ENCODE measurements around the gene TMEM184A. TPM values are rescaled to one million over a fixed set of nuclear protein-coding genes. Genes with fewer than 3 reads are reported as not detected.

The TMEM184A gene
- total and polyA plus RNA-seq, 2 donors (not counting 3 experiments of a cell fraction or from before 2014, with no cell fraction given), result 0.48 TPM; not detected in 1

DNA sequence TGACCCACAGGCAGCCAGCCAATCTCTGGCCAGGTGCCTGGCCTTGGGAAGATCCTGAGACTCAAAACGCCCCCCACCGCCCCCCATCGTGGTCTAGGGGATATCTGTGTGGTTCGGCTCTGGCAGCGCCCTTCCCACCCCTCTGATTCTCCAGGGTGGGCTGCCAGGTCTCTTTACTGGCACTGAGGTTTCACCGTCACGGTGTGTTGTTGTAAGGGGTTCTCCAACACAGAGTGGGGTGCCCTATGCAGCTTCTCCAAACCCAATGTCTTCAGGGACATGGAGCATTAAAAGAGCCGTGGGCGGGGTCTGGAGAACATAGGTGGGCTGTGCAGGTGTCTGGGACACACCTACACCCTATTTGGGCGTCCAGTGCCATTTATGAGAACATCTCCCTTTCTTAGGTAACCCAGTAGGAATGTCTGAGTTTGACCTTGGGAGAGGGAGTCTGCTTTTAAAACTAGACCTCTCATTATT, 24.0 kb downstream of the TMEM184A start:
- peaks cover 36% of the 10 kb centered on the region for H3K79me2 ChIP-seq (ENCODE audit: control insufficient read depth, insufficient read depth, low read length)
- no peak for TF ChIP-seq FOS (IDR thresholded peaks at IDR 0.05; ENCODE audit: borderline replicate concordance, insufficient read depth, low read length)
- TF ChIP-seq POLR2AphosphoS5 (IDR thresholded peaks at IDR 0.05; ENCODE audit: insufficient read depth, low read depth, low read length), result no peak
- TF ChIP-seq, protein P1, sequence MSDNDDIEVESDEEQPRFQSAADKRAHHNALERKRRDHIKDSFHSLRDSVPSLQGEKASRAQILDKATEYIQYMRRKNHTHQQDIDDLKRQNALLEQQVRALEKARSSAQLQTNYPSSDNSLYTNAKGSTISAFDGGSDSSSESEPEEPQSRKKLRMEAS (IDR thresholded peaks at IDR 0.05; ENCODE audit: insufficient read depth, insufficient read length), result no peak
- TF ChIP-seq GATA2 (IDR thresholded peaks at IDR 0.05; ENCODE audit: insufficient read depth, insufficient read length, low read depth, low read length), result no peak
- TF ChIP-seq POLR2A (IDR thresholded peaks at IDR 0.05; ENCODE audit: low read depth, low read length), result no peak
- TF ChIP-seq JUN (IDR thresholded peaks at IDR 0.05; ENCODE audit: borderline replicate concordance, insufficient read depth, insufficient read length, low read depth), result no peak
- no peak for TF ChIP-seq EZH2 (IDR thresholded peaks at IDR 0.05; ENCODE audit: borderline replicate concordance, low read depth, low read length, severe bottlenecking)
- TF ChIP-seq, protein P2, sequence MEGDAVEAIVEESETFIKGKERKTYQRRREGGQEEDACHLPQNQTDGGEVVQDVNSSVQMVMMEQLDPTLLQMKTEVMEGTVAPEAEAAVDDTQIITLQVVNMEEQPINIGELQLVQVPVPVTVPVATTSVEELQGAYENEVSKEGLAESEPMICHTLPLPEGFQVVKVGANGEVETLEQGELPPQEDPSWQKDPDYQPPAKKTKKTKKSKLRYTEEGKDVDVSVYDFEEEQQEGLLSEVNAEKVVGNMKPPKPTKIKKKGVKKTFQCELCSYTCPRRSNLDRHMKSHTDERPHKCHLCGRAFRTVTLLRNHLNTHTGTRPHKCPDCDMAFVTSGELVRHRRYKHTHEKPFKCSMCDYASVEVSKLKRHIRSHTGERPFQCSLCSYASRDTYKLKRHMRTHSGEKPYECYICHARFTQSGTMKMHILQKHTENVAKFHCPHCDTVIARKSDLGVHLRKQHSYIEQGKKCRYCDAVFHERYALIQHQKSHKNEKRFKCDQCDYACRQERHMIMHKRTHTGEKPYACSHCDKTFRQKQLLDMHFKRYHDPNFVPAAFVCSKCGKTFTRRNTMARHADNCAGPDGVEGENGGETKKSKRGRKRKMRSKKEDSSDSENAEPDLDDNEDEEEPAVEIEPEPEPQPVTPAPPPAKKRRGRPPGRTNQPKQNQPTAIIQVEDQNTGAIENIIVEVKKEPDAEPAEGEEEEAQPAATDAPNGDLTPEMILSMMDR (IDR thresholded peaks at IDR 0.05; ENCODE audit: extremely low read depth in 1 of 2, insufficient read depth in 1 of 2, low read depth in 1 of 2, low read length in 2 of 2), result no peak
- no peak for TF ChIP-seq MYC (IDR thresholded peaks at IDR 0.05; ENCODE audit: low read depth, low read length)
- H3K4me2 ChIP-seq (ENCODE audit: insufficient read depth, low read length), result peak overlapping the region; percentile 65
- dilution Hi-C loops (cut with MboI; ENCODE audit: extremely low pct_ligation_motif_present, low sequenced_read_pairs) (no loop called here), intact Hi-C loops (cut with micrococcal nuclease) (loop anchor here (1.0 to 2.0 kb wide), 3 partner anchors 28 to 73 kb away; partner anchors contain the start of genes INTS1, MICALL2 and PSMG3)
- no peak overlapping the region for H2AFZ ChIP-seq (ENCODE audit: low read depth, low read length)
- no peaks in the 10 kb centered on the region for H3K36me3 ChIP-seq (ENCODE audit: control insufficient read depth in 2 of 2, extremely low read depth in 1 of 2, insufficient read depth in 2 of 2, low read length in 2 of 2)
- peak overlapping the region; percentile 5 to 70 (median 54) for H3K4me3 ChIP-seq (replicated peaks in 1 of 3; ENCODE audit: insufficient read depth in 1 of 3, low read depth in 1 of 3, low read length in 3 of 3)
- H3K9me1 ChIP-seq (replicated peaks; ENCODE audit: control insufficient read depth, extremely low read depth, insufficient read depth, low read length), result no peaks in the 10 kb centered on the region
- ChIA-PET POLR2A (no interaction called here), CTCF (interaction anchor here (1.0 to 1.1 kb wide), 2 partner anchors 17 to 27 kb away, joined by 3 read pairs; no protein-coding TSS in a partner anchor)
- BruUV-seq (replicated peaks), result TSS peak; percentile 29
- peaks cover 45% of the 10 kb centered on the region for H3K4me1 ChIP-seq (ENCODE audit: control insufficient read depth, extremely low read depth, insufficient read depth, low read length)
- H4K20me1 ChIP-seq (replicated peaks; ENCODE audit: control insufficient read depth, extremely low read depth, insufficient read depth, low read length), result no peaks in the 10 kb centered on the region
- H3K27me3 ChIP-seq (ENCODE audit: control insufficient read depth in 2 of 2, insufficient read depth in 2 of 2, low read length in 2 of 2), result peaks cover 0 to 1% of the 10 kb centered on the region in 2 experiments
- peak overlapping the region; percentile 89 for H3K9ac ChIP-seq (replicated peaks; ENCODE audit: extremely low read depth, insufficient read depth, low read length)
- H3K27ac ChIP-seq (ENCODE audit: insufficient read depth, low read depth, low read length), result peak overlapping the region; percentile 97
- DNase-seq (ENCODE audit: low read depth, low spot score), result no peak
- FAIRE-seq, result no peak
- H3K9me3 ChIP-seq (replicated peaks; ENCODE audit: control insufficient read depth, insufficient read depth, low read length), result no peaks in the 10 kb centered on the region

Measured in endothelial cell of umbilical vein (primary cell).